ENCODE data around the gene TBC1D10B. TPM values are rescaled to one million over a fixed set of nuclear protein-coding genes. Genes with fewer than 3 reads are reported as not detected.

The TBC1D10B gene
- total and polyA plus RNA-seq, 2 experiments from 2014 or later: 29.3 to 37.9 TPM

DNA sequence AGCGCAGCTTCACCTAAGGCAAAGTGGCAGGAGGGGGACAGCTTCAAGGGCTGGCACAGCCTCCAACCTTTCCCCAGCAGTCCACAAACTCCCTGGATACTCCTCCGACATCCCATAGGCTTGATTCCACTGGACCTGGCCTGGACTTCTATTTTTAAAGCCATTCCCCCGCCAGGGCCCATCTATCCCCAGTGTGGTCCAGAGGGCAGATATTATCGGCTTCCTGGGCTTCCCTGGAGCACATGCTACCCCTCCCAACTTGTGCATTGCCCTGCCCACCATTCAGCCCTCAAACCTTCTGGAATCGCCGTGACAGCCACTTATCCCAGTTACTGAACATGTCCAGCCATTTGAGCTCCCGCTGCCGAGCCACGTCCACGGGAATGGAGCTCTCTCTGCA lies 5.1 kb downstream of the TBC1D10B start:
- H3K9me2 ChIP-seq (replicated peaks; ENCODE audit: insufficient read depth): no peaks in the 10 kb centered on the region

DNA sequence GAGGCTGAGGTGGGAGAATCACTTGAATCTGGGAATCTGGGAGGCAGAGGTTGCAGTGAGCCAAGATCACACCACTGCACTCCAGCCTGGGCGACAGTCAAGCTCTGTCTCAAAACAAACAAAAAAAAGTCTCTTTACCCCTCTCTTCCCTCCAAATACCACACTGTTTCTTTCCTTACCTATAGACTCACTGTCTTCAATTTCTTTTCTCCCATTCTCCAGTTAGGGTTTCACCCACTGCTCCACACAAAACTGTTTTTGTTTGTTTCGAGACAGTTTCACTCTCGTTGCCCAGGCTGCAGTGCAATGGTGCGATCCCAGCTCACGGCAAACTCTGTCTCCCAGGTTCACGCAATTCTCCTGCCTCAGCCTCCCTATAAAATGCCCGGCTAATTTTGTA lies 9.1 kb downstream of the TBC1D10B start:
- Histone ChIP-seq H3K27me3 (no peaks in the 10 kb centered on the region), H4K20me1 (ENCODE audit: insufficient read depth, poor library complexity, severe bottlenecking) (peaks cover 14% of the 10 kb centered on the region), H3K4me2 (no peak overlapping the region), H3K4me1 (ENCODE audit: insufficient read depth) (peaks cover 2% of the 10 kb centered on the region), H3K4me3 (no peak overlapping the region), H3K27ac (no peak overlapping the region), H2AFZ (no peak overlapping the region), H3K36me3 (replicated peaks; ENCODE audit: insufficient read depth, low read depth) (no peaks in the 10 kb centered on the region), H3K79me2 (peaks cover 59% of the 10 kb centered on the region), H3K9me3 (ENCODE audit: low read depth) (no peaks in the 10 kb centered on the region), H3K9me2 (replicated peaks; ENCODE audit: insufficient read depth) (no peaks in the 10 kb centered on the region)
- 97% methylated on average over 7 of the region's 7 CpGs for WGBS (ENCODE audit: low lambda C conversion rate, missing lambda C conversion rate)
- DNase-seq (ENCODE audit: low spot score): no peak
- TF ChIP-seq, protein P1, sequence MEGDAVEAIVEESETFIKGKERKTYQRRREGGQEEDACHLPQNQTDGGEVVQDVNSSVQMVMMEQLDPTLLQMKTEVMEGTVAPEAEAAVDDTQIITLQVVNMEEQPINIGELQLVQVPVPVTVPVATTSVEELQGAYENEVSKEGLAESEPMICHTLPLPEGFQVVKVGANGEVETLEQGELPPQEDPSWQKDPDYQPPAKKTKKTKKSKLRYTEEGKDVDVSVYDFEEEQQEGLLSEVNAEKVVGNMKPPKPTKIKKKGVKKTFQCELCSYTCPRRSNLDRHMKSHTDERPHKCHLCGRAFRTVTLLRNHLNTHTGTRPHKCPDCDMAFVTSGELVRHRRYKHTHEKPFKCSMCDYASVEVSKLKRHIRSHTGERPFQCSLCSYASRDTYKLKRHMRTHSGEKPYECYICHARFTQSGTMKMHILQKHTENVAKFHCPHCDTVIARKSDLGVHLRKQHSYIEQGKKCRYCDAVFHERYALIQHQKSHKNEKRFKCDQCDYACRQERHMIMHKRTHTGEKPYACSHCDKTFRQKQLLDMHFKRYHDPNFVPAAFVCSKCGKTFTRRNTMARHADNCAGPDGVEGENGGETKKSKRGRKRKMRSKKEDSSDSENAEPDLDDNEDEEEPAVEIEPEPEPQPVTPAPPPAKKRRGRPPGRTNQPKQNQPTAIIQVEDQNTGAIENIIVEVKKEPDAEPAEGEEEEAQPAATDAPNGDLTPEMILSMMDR (IDR thresholded peaks at IDR 0.05; ENCODE audit: poor library complexity): no peak
- TF ChIP-seq EZH2phosphoT487 (IDR thresholded peaks at IDR 0.05; ENCODE audit: low read depth, severe bottlenecking, unreplicated experiment) (no peak), EZH2 (IDR thresholded peaks at IDR 0.05; ENCODE audit: borderline replicate concordance) (no peak)

More for the DNA sequence above, 5.1 kb downstream of the TBC1D10B start:
- no peak for DNase-seq (ENCODE audit: low spot score)
- H3K4me2 ChIP-seq: no peak overlapping the region
- 95% methylated on average over 10 of the region's 10 CpGs for WGBS (ENCODE audit: low lambda C conversion rate, missing lambda C conversion rate)
- H3K79me2 ChIP-seq: peaks cover 93% of the 10 kb centered on the region
- H4K20me1 ChIP-seq (ENCODE audit: insufficient read depth, poor library complexity, severe bottlenecking): peaks cover 50% of the 10 kb centered on the region
- H3K9me3 ChIP-seq (ENCODE audit: low read depth): no peaks in the 10 kb centered on the region
- H3K36me3 ChIP-seq (replicated peaks; ENCODE audit: insufficient read depth, low read depth): no peaks in the 10 kb centered on the region
- H2AFZ ChIP-seq: no peak overlapping the region
- no peak overlapping the region for H3K27ac ChIP-seq
- H3K27me3 ChIP-seq: no peaks in the 10 kb centered on the region
- no peak for TF ChIP-seq EZH2phosphoT487 (IDR thresholded peaks at IDR 0.05; ENCODE audit: low read depth, severe bottlenecking, unreplicated experiment)
- TF ChIP-seq, protein P1 (IDR thresholded peaks at IDR 0.05; ENCODE audit: poor library complexity): no peak
- no peak for TF ChIP-seq EZH2 (IDR thresholded peaks at IDR 0.05; ENCODE audit: borderline replicate concordance)
- peaks cover 9% of the 10 kb centered on the region for H3K4me1 ChIP-seq (ENCODE audit: insufficient read depth)
- no peak overlapping the region for H3K4me3 ChIP-seq

DNA sequence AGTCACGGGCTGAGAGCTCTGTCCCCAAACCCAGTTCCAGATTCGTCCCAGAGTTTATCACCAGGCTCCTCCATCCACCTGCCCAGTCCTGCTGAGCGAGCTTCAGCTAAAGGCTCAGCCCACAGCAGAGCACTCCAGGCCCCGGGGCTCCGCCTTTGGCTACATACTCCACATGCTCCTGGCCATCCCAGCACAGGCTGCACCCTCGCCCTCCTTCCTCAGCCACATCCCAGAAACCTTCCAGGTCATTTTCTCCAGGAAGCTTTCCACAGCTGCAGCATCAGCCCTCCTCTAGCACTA lies 10.5 kb downstream of the TBC1D10B start:
- TF ChIP-seq, protein P1 (IDR thresholded peaks at IDR 0.05; ENCODE audit: poor library complexity): no peak
- TF ChIP-seq EZH2phosphoT487 (IDR thresholded peaks at IDR 0.05; ENCODE audit: low read depth, severe bottlenecking, unreplicated experiment) (no peak), EZH2 (IDR thresholded peaks at IDR 0.05; ENCODE audit: borderline replicate concordance) (no peak)
- no peak overlapping the region for H3K27ac ChIP-seq
- no peak overlapping the region for H3K4me2 ChIP-seq
- no peak for DNase-seq (ENCODE audit: low spot score)
- no peaks in the 10 kb centered on the region for H3K9me2 ChIP-seq (replicated peaks; ENCODE audit: insufficient read depth)
- H4K20me1 ChIP-seq (ENCODE audit: insufficient read depth, poor library complexity, severe bottlenecking): peaks cover 4% of the 10 kb centered on the region
- 95% methylated on average over 5 of the region's 6 CpGs for WGBS (ENCODE audit: low lambda C conversion rate, missing lambda C conversion rate)
- H3K4me3 ChIP-seq: no peak overlapping the region
- H3K27me3 ChIP-seq: no peaks in the 10 kb centered on the region
- H3K36me3 ChIP-seq (replicated peaks; ENCODE audit: insufficient read depth, low read depth): no peaks in the 10 kb centered on the region
- no peak overlapping the region for H2AFZ ChIP-seq
- H3K79me2 ChIP-seq: peaks cover 45% of the 10 kb centered on the region
- peaks cover 6% of the 10 kb centered on the region for H3K4me1 ChIP-seq (ENCODE audit: insufficient read depth)
- H3K9me3 ChIP-seq (ENCODE audit: low read depth): no peaks in the 10 kb centered on the region

Data from hepatocyte (in vitro differentiated cells).